Measurements from ENCODE around the gene MAGIX. TPM values are rescaled to one million over a fixed set of nuclear protein-coding genes. Genes with fewer than 3 reads are reported as not detected.
A peak's percentile ranks its signal among the peaks of the same experiment; 100 is the strongest.
"Not testable (repeated sequence)": the region's sequence is repeated elsewhere in the genome, so short reads cannot be mapped to it uniquely, and the experiment has no call there.

MAGIX gene
- total RNA-seq, 1 donor: 2.2 TPM

GRCh38 chrX:49129427-49129826 is 33.1 kb upstream of the MAGIX start:
- H3K4me3 ChIP-seq (ENCODE audit: low read depth, low read length): no peak overlapping the region
- no peak for DNase-seq (ENCODE audit: low read depth)
- TF ChIP-seq CTCF (IDR thresholded peaks at IDR 0.05; ENCODE audit: insufficient read depth, low read depth, low read length): no peak

DNA sequence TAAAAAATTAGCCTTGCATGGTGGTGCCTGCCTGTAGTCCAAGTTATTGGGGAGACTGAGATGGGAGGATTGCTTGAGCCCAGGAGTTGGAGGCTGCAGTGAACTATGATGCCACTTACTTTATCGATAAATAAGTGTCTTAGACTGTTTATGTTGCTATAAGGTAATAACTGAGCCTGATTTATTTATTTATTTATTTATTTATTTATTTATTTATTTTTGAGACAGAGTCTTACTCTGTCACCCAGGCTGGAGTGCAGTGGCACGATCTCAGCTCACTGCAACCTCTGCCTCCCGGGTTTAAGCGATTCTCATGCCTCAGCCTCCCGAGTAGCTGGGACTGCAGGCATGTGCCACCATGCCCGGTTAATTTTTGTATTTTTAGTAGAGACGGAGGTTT is 30.3 kb upstream of the MAGIX start:
- DNase-seq (ENCODE audit: low read depth); H3K4me3 ChIP-seq (ENCODE audit: low read depth, low read length): not testable (repeated sequence)

DNA sequence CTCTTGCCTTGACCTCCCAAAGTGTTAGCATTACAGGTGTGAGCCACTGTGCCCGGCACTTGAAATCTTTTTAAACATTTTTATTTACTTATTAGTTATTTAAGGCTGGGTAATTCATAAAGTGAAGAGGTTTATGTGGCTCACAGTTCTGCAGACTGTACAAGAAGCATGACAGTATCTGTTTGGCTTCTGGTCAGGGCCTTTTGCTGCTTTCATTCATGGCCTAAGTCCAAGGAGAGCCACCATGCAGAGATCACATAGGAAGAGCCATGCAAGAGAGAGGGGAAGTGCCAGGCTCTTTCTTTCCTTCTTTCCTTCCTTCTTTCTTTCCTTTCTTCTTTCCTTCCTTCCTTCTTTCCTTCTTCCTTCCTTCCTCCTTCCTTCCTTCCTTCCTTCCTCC is 28.8 kb upstream of the MAGIX start:
- no peak overlapping the region for H3K4me3 ChIP-seq (ENCODE audit: low read depth, low read length)
- no peak for TF ChIP-seq CTCF (IDR thresholded peaks at IDR 0.05; ENCODE audit: insufficient read depth, low read depth, low read length)
- DNase-seq (ENCODE audit: low read depth): no peak

GRCh38 chrX:49137492-49137891 is 25.1 kb upstream of the MAGIX start:
- no peak for DNase-seq (ENCODE audit: low read depth)
- no peak overlapping the region for H3K4me3 ChIP-seq (ENCODE audit: low read depth, low read length)
- TF ChIP-seq CTCF (IDR thresholded peaks at IDR 0.05; ENCODE audit: insufficient read depth, low read depth, low read length): no peak

DNA sequence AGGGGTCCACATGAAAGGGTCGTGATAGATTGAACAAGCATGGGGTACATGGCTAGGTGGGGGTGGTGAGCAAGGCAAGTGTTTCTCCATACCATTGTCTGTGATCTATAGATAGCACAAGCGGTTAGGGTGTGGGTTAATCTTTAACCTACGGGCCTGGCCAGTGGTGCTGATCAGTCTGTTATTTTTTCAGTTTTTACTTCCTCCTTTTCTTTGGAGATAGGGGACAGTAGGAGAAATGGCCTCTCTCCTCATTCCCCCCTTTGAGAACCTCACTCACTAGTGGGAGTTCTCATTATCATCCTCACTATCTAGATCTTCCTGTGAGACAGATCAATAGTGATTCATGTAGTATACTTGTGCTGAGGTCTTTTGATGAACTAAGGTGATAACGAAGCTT is 22.8 kb upstream of the MAGIX start:
- no peak for TF ChIP-seq CTCF (IDR thresholded peaks at IDR 0.05; ENCODE audit: insufficient read depth, low read depth, low read length)
- DNase-seq (ENCODE audit: low read depth): no peak
- H3K4me3 ChIP-seq (ENCODE audit: low read depth, low read length): no peak overlapping the region

DNA sequence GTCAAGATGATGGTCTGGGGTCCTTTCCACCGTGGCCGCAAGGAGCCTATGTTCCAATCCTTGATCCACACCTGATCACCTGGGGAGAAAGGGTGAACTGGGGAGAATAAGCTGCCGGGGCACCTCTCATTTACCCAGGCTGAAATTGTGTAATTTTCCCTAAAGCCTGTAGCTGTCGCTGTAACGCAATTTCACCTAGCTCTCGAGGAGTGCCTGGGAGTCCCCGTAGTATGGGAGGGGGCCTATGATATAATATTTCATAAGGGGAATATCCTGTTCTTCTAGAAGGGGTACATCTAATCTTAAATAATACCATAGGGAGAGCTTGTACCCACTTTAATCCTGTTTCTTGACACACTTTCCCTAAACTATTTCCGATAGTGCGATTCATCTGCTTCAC is 20.3 kb upstream of the MAGIX start:
- DNase-seq (ENCODE audit: low read depth); H3K4me3 ChIP-seq (ENCODE audit: low read depth, low read length): not testable (repeated sequence)
- TF ChIP-seq CTCF (IDR thresholded peaks at IDR 0.05; ENCODE audit: insufficient read depth, low read depth, low read length): peak; percentile 23

- DNase-seq (ENCODE audit: low read depth): not testable (repeated sequence)
Measured at GRCh38 chrX:49143154-49143553, 19.4 kb upstream of the MAGIX start.

DNA sequence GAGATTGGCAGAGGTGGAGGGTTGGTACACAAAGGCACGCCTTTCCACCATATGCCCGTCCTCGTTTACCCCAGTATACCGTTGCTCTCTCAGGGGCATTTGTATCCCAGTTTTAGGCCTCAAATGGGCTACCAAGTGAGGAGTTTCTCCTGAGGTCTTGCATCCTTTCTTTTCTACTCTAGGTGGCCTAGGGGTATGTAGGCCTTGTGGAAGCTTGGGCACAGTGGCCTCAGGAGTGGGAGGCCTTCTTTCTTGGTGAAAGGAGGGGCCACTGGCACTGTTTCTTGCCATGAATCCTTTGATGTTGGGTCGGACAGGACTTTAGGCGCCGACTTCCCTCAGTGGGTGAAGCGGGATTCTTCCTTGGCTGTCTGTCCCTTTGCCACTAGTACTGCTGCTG is 15.3 kb upstream of the MAGIX start:
- no peak for DNase-seq (ENCODE audit: low read depth)
- no peak for TF ChIP-seq CTCF (IDR thresholded peaks at IDR 0.05; ENCODE audit: insufficient read depth, low read depth, low read length)
- no peak overlapping the region for H3K4me3 ChIP-seq (ENCODE audit: low read depth, low read length)

More at GRCh38 chrX:49143154-49143553, 19.4 kb upstream of the MAGIX start:
- H3K4me3 ChIP-seq (ENCODE audit: low read depth, low read length): not testable (repeated sequence)
